Adrenal gland (tissue), 5 donors: ENCODE measurements around the gene CNKSR1.

Experiments
- POLR2A ChIP-seq, 2 donors: fragments of 450-650 bp; IDR thresholded peaks; one replicate each; pipeline ENCODE4 v1.6.1; 2017; ENCODE audit warnings: antibody characterized with exemption in 2 of 2, mild to moderate bottlenecking in 2 of 2, moderate library complexity in 1 of 2
- TF ChIP-seq, protein P1 (sequence below), 6 experiments: fragments of 450-650 bp in 4 of 6; fragments of 200-600 bp in 2 of 6; sonication (generic) in 1 of 6; IDR thresholded peaks; 1 replicate in 5 of 6; 2 replicates in 1 of 6; pipeline versions ENCODE4 v1.5.1 to v1.8.0; 2016 to 2021; ENCODE audit warnings: antibody characterized with exemption in 6 of 6, mild to moderate bottlenecking in 2 of 6, moderate library complexity in 1 of 6
- donor health status: DM: no; HTN: no; CAD: no.

DNA sequence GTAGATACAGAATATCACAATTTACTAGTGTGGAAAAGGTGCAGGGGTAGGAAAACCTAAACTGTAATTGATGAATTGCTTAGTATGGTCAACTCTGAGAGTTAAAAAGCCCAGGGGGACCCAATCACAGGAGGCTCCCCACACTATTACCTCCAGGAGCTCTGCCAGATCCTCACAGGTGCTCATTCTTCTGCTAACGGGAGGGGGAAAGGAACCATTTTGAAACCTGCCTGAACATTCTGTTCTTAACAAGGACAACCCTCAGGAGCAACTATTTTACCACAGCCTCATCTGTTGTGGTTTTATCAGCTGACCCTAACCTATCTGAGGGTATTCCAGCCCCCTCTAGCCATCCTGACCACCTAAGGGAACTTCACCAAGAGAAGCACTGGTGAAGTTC lies 46.6 kb upstream of the CNKSR1 start:
- TF ChIP-seq, protein P1, sequence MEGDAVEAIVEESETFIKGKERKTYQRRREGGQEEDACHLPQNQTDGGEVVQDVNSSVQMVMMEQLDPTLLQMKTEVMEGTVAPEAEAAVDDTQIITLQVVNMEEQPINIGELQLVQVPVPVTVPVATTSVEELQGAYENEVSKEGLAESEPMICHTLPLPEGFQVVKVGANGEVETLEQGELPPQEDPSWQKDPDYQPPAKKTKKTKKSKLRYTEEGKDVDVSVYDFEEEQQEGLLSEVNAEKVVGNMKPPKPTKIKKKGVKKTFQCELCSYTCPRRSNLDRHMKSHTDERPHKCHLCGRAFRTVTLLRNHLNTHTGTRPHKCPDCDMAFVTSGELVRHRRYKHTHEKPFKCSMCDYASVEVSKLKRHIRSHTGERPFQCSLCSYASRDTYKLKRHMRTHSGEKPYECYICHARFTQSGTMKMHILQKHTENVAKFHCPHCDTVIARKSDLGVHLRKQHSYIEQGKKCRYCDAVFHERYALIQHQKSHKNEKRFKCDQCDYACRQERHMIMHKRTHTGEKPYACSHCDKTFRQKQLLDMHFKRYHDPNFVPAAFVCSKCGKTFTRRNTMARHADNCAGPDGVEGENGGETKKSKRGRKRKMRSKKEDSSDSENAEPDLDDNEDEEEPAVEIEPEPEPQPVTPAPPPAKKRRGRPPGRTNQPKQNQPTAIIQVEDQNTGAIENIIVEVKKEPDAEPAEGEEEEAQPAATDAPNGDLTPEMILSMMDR (IDR thresholded peaks at IDR 0.05) = no peak
- no peak for TF ChIP-seq POLR2A (IDR thresholded peaks at IDR 0.05)
